ENCODE data around the gene CASP1.
"Not testable (repeated sequence)": the region's sequence is repeated elsewhere in the genome, so short reads cannot be mapped to it uniquely, and the experiment has no call there.

The CASP1 gene

DNA sequence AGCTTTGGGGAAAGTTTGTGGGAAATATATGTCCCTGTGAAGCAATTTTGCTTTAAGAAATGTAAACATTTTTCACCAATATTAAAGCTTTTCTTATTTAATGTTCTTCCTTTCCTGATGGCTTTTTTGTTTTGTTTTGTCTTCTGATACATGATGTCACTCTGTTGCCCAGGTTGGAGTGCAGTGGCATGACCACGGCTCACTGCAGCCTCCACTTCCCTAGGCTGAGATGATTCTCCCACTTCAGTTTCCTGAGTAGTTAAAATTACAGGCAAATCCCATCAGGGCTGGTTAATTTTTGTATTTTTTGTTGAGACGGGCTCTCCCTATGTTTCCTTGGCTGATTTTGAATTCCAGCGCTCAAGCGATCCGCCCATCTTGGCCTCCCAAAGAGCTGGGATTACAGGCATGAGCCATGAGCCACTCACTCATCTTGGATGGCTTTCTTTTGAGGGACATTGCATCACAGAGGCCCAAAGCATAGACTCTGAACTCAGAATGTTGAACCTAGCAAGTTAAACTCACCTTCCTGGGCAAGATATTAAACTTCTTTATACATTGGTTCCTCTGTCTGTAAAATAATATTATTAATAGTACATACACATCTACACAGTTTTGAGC, 10.8 kb upstream of the CASP1 start:
- no peak for DNase-seq

DNA sequence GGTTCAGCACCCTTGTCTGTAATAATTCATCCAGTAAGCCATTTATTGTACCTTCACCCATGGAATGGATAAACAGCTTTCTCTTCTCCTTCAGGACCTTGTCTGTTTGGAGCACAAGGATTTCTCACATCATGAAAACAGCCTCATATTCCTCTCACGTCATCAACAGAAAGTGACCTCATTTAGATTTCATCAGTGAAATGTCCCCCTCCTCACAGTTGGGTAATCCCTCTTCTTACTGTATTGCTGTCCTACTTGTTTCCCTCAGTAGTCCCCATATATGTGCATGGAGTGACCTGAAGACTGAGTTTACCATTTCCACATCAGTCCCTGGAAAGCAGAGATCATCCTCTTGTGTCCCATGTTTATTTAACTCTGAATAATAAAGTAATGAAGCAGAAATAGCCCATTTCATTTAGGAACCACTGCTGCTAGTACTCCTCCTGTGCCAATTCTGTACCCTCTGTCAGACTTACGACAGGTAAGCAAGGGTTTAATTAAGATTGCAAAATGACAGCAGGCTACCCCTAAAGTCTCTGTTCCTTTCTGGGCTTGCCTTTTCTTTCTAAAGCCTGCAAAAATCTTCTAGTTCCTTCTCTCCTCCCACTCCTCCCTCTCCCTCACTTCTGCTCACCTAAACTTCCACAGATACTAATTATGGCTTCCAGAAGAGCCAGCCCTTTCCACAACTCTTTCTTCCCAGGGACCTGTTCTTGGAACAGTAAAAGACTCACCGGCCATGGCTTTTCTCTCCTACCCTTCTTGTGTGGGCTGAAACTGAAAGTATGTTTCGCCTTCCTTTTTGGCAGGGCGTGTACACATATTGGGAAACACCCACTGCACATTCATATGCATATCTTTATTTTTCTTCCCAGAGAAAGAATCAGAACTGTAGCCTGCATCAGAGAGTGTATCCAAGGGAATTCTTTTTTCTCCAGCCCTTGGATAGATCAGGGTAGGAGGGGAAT, 9.9 kb upstream of the CASP1 start, which contains the start of gene CARD16:
TSS of gene CARD16 (minus strand) at position 779 of the 968 bp plus-strand sequence. CDS start at position 741, 38 bp downstream.
- DNase-seq: not testable (repeated sequence)

DNA sequence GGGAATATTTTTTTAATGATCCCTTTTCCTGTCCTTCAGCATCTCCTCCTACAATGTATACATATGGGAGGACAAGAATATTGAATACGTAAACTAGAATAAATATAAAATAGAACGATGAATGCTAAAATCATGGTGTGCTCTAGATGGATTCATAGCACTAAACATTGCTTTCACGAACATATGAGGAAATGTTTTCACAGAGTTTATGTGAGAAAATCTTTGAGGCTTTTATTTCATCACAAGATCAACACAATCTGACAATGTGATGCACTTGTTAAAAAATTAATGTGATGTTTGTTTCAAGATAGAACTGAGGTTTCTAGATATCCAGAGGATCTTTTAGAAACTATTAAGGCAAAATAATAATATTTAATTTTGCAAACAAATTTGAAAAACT, 7.2 kb upstream of the CASP1 start:
- DNase-seq: no peak

DNA sequence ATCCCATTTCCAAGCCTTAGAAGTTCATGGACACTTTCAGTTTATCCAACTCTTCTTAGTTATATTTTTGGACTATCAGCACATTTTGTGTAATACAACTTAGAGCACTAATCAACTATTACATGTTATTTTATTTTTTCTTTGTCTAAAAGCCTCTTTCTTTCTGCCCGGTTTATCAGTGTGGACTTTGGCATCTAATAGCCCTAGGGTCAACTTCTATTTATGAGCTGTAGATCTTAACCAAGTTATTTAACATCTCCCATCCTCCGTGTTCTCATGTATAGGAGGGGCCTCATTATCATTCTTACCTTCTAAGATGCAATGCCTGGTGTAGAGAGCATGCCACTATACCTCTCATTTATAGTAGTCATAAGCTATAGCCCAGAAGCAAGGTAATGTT, 5.8 kb upstream of the CASP1 start:
- DNase-seq: no peak

DNA sequence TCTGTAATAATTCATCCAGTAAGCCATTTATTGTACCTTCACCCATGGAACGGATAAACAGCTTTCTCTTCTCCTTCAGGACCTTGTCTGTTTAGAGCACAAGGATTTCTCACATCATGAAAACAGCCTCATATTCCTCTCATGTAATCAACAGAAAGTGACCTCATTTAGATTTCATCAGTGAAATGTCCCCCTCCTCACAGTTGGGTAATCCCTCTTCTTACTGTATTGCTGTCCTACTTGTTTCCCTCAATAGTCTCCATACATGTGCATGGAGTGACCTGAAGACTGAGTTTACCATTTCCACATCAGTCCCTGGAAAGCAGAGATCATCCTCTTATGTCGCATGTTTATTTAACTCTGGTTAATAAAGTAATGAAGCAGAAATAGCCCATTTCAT, 556 bp downstream of the CASP1 start:
- DNase-seq: not testable (repeated sequence)

DNA sequence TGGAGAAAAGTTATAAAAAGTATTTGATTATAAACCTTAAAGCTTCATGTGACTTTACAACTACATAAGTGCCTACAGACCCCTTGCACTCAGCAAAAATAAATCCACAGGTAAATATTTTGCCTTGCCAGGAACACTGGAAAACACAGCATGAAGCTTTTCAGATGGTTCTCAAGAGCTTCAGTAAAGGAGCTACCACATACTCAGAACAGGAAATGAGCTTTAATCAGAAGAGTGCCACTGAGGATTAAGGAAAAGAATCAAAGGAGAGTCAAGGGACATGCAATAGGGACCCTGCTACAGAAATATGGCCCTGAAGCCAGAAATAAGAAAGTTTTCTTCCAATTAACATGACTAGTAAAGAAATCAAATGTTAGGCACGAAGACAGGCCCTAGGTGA, 1.2 kb downstream of the CASP1 start:
- no peak for DNase-seq

DNA sequence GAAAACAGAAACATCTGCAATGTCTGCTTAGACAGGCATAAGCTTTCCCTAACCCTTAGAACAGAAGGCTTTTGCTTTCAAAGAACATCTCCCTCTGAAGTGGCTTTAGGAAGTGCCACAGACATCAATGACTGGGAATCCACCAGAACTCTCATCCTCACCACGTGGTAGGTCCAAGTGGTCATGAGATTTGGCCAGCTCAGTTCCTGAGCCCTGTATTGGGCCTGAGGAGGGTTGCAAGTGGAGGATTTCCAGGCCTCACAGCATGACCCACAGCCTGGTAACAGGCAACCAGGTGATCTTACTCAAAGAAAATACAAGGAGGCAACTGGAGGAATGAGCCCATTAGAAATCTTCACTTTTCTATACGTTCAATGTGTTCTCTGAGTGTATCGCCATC, 1.6 kb downstream of the CASP1 start:
- DNase-seq: no peak

DNA sequence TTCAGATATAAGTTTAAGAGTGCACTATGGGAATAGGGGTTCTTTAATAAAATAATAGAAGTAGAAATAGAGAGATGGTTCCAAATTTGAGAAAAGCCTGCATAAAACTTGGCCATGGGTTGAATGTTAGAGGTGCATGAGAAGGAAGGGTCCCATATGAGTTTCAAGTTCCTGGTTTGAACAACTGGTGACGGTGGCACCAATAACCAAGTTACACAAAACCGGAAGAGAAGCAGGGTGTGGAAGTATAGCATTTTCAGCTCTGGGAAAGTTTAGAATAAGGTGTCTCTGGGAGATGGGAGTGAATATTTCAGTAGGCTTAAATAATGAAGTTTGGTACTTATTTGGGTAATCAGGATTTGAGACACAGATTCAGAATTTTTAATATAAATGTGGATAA, 2.4 kb downstream of the CASP1 start:
- no peak for DNase-seq

DNA sequence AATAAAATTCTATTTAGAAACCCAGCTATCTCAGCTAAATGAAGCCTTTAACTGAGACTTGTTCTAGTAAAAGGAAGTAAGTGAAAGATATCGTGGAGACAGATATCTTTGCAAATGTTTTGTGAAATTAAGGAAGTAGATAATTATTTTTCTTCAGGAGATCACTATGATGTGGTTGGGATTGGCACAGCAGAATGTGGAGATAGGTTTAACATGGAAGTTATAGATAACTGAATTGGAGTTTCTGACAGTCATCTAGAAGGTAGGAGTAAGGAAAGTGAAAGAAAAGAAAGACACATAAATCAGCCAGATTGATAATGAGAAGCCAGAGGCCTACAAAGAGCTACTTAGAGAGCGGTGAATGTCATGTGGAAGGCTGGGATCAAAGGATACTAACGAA, 7.3 kb downstream of the CASP1 start:
- DNase-seq: no peak

DNA sequence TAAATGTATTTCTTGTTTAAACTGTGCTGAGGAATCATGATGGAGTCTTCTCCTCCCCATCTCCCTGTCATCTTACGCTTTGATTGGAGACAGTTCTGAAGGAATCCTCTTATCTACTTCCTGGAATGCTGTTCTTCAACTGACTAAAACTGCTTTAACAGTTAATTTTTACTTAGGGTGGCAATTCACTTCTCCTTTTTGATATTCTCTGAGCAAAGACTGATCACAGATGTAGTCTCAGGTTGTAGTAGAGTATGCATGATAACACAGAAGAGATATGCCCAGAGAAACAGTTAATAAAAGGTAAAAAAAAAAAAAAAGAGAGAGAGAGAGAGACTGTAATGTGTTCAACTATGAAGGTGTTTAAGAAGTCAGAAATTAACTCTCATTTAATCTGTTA, 10.6 kb downstream of the CASP1 start:
- DNase-seq: no peak

DNA sequence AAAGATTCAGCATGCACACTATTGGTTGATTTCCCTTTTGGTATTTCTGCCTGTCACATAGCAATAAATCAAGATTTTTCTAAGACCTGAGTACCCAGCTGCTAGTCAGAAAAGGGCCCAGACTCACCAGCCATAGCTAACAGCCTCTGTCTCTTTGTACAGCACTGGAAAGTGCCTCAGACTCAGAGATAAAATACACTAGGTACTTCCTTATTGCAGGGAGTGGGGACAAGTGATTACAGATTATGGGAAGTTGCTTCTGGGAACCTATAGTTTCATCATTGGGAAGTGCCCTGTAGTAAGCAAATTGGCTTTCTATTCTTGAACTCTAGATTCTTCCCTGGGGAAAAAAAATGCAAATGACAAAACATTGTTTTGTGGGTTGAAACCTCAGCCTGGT, 11.9 kb downstream of the CASP1 start, which contains the start of gene CASP5:
TSS of gene CASP5 (minus strand) at position 166 of the 400 bp plus-strand sequence. CDS start at position 134, 32 bp downstream.
- DNase-seq: no peak

DNA sequence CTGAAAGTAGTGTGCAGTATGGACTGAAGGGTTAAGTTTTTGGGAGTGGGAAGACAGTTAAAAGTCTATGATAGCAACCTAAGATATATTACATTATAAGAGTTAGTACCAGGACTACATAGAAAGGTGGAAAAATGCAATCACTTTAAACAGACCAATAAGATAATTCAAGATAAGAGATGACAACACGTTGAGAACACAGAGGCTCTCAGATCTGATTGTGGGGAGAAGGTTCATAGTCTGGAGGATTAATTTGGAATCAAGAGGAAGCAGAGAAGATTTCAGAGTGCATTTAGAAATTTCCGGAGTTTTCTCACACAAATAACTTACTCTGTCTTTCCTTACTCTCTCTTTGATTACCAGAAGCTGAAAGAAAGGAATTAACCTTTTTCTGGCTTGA, 12.4 kb downstream of the CASP1 start:
- DNase-seq: no peak

DNA sequence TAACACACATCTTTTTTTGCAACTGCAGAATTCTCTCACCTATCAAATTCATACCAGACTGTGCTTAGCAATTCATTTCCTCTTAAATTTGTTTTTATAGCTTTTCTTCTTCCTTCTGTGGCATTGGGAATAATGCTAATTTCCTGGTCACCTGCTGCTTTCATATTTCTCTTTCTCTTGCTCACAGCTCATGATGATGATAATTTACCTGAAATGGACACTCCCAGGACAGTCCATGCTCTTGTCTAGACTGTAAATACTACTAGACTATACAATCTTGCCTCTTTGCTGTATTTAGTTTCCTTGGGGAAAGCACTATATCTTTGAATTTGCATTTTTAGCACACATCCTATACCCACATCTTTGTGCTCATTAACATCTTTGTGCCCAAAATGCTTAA, 27.5 kb downstream of the CASP1 start:
- DNase-seq: no peak

DNA sequence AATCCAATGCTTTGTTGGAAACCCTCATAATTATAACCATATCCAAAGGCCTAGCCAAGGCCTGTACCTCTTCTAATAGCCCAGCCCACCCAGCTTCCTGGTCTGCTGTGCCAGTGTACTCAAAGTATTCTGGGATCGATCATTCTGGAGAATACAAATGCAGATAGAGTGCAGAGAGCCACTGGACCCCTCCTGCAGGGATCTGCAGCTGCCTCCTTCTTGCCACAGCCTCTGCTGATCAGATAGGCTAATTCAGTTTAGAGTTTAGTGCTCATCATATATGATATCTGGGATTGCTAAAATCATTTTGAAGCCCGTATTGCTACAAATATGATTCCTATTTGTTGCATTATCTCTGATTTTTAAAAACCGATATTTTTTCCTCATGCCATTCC, 29.5 kb downstream of the CASP1 start:
- no peak for DNase-seq

DNA sequence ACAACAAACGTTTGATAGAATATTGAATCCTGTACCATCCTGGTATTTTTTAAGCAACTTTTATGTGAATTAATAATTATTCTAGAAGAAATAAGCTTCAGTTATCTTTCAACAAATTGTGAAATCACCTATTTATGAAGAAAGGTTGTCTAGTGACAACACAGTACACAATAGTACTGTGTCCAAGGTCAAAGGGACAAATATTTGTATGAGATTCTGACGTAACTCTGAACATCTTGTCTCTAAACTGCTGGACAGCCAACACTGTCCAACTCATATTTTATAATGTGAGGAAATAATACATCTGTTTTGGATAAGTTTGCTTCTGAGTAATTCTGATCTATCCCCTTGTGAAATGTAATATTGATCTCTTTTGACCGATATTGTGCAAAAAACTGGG, 30.9 kb downstream of the CASP1 start:
- DNase-seq: no peak

DNA sequence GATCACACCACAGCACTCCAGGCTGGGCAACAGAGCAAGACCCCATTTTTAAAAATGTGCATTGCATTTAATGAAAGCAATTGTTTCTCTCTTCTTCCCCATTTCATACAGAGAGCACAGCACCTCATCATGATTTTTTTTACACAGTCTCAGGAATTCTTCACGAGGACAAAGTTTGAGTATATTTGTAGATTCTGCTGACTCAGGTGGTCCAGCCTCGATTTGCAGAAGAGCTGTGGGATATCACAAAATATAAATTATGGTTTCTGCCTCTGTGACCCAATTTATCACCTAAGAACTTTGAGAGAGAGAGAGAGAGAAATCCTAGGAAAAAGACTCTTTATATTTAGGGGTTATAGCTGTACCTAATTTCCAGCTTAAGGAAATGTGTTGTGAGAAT, 31.8 kb downstream of the CASP1 start:
- DNase-seq: no peak

DNA sequence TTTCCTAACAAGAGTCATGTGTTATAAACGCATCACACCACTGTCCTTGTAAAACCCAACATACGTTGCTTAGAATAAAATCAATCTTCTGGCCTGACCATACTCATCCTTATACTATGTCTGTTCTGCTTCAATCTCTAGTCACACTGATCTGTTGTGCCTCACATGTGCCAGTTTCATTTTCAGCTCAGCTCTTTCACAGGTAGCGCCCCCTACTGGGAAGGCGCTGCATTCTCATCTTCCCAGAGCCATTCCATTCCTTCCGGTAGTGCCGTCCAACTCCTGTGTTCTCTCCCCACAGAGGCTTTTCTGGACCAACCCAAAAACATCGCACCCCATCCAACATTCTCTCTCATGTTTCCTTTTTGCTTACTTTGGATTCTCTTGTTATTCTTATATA, 34.1 kb downstream of the CASP1 start:
- no peak for DNase-seq

DNA sequence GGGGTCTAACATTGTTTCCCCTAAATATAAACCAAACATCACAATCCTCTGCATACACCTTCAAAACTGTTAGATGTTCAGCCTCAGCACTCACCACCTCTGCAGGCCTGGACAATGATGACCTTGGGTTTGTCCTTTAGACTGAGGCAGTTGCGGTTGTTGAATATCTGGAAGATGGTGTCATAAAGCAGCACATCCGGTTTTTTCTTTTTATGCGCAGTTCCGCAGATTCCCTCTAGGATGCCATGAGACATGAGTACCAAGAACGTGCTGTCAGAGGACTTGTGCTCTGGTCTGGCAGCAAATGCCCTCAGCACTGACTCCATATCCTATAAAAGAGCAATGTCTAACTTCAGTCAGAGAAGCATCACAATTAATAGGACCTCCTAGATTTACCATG, 34.8 kb downstream of the CASP1 start:
- no peak for DNase-seq

DNA sequence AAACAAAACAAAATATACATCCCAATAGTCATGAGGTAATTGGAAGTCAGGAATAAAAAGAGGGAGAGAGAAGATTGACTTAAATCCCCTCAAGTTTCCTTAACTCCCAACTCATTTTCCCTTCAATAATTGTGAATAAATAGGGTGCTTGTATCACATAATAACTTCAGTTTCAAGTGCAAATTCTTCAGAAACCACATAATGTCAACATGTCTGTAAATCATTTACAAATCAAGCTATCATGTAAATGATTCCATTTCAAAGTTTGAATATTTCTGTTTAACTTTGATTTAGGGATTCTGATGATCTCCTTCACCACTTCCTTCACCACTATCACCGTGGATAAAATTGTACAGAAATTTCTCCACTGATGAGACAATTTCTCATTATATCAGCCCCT, 35.2 kb downstream of the CASP1 start:
- no peak for DNase-seq

DNA sequence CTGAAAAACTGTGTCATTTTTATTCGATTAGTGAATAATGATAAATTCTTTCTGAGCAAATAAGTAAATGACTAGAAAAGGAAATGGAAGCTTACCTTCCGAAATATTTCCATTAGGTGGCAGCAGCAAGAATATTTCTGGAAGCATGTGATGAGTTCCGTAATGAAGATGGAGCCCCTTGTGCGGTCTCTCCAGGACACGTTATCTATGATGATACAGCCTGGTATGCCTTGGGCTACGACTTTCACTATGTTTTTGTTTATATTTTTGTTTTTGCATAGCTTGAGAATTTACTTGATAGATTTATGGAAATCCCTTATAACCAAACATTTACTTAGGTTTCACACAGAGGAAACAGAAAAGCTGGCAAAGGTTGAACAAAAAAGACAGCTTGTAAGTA, 37.7 kb downstream of the CASP1 start:
- no peak for DNase-seq

DNA sequence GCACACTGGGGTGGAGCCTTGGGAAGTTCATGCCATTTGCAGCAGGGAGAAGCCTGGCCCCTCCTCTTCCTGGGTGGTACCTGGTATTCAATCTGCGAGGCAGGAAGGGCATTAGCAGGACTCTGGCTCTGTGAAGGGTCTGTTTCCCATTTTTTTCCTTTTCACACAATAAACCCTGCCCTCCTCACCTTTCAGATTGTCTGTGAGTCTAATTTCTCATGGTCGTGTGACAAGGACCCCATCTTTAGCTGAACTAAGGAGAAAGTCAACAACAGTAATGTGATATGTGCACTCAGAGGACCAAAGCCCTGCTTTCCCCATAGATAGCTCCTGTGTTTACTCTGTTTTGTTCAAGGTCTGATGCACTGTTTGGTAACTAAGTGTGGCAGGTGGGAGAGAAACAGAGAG, 39.9 kb downstream of the CASP1 start:
- DNase-seq: peak; percentile 60 to 73

DNA sequence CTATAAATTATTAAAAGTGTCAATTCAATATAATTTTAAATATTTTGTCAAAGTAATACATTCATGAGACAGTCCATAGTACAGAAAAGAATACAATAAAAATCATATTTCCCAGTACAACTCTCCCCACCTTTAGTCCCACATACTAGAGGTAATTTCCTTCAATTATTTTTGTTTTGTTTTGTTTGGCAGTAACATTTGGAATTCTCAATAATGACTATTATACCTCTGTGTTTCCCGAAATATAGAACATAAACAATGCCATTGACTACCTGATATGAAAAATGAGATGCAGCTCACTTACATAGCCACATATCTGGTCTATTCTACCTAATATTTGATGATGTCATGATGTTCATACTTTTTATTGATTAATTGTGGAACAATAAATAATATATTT, 42.2 kb downstream of the CASP1 start:
- DNase-seq: no peak

DNA sequence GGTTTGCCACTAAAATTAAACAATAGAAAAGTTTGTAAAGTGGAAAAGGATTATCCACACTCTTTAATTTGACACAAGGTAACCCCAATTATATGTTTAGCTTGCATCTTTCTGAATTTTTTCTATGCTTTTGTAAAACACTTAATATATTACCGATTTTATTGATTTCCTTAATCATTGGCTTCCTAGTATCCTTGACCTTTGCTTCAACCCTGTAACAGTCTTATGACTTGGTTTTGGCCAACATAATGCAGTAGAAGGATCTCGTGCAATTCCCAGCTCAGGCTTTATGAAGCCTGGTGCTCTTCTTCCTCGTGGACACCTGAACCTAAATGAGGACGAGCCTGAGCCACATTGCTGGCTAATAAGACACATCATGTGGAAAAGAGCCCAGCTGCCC, 43.0 kb downstream of the CASP1 start:
- no peak for DNase-seq

DNA sequence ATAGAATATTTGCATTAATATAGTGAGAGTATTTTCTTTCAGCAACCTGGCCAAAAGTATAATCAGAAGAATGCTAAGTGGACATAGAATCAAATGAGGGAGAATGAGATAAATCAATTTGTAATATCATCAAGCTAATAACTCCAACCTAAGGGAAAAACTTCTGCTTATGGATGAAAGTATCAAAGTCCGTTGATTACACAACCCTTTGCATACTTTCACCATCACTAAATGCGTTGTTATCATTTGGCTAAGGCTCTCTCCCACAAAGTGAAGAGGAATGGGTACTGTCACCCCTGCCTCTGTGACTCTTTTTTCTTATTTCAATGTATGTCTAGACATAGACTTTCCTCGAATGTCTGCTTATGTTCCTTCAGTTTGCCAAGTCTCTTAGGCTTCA, 50.1 kb downstream of the CASP1 start:
- no peak for DNase-seq
